Dermis microvascular lymphatic vessel endothelial cell (primary cell): ENCODE data around the gene MARCO. TPM values are rescaled to one million over a fixed set of nuclear protein-coding genes. Genes with fewer than 3 reads are reported as not detected.
"Not testable (repeated sequence)": the region's sequence is repeated elsewhere in the genome, so short reads cannot be mapped to it uniquely, and the experiment has no call there.

ENCODE experiments used
- DNase-seq, 2 donors: peaks; one replicate each; pipeline versions ENCODE4 v3.0.0 to v3.0.0-alpha.2; 2010; ENCODE audit warnings: low read depth in 2 of 2
- total RNA-seq: library from RNA; depleted of rRNA; stranded (reverse); fragments of >200 nt; gene quantifications from 2 replicates; pipeline ENCODE4 v1.2.1, GENCODE V29; 2014

Gene MARCO
- total RNA-seq, 1 donor from 2014 or later, result not detected

GRCh38 chr2:118974103-118974993, 32.4 kb downstream of the MARCO start:
- no peak for DNase-seq

- no peak for DNase-seq
These were observed 33.1 kb downstream of the MARCO start for GRCh38 chr2:118975133-118975532.

GRCh38 chr2:118978064-118978463, 36.1 kb downstream of the MARCO start:
- no peak for DNase-seq

- DNase-seq, result no peak
These were observed 37.3 kb downstream of the MARCO start for GRCh38 chr2:118979152-118979861.

- DNase-seq, result no peak
These were observed 38.0 kb downstream of the MARCO start for GRCh38 chr2:118980022-118980421.

GRCh38 chr2:118980573-118980972, 38.6 kb downstream of the MARCO start:
- no peak for DNase-seq

- DNase-seq, result no peak
These were observed 39.6 kb downstream of the MARCO start for GRCh38 chr2:118981632-118982031.

GRCh38 chr2:118982039-118982438, 40.0 kb downstream of the MARCO start:
- DNase-seq, result no peak

- no peak for DNase-seq
These were observed 41.1 kb downstream of the MARCO start for GRCh38 chr2:118983133-118983532.

GRCh38 chr2:118983915-118984314, 41.9 kb downstream of the MARCO start:
- no peak for DNase-seq

GRCh38 chr2:118986738-118987137, 44.7 kb downstream of the MARCO start:
- no peak for DNase-seq

GRCh38 chr2:118987886-118988285, 45.9 kb downstream of the MARCO start:
- no peak for DNase-seq

- DNase-seq, result no peak
These were observed 46.7 kb downstream of the MARCO start for GRCh38 chr2:118988706-118989105.

GRCh38 chr2:118989481-118989880, 47.5 kb downstream of the MARCO start:
- DNase-seq, result no peak

GRCh38 chr2:118990757-118991545, 49.0 kb downstream of the MARCO start:
- no peak for DNase-seq

GRCh38 chr2:118991554-118991953, 49.6 kb downstream of the MARCO start:
- no peak for DNase-seq

GRCh38 chr2:118992740-118993391, 50.9 kb downstream of the MARCO start:
- no peak for DNase-seq

GRCh38 chr2:118993392-118993752, 51.4 kb downstream of the MARCO start:
- DNase-seq, result no peak

- DNase-seq, result no peak
These were observed 52.2 kb downstream of the MARCO start for GRCh38 chr2:118994172-118994700.

- no peak for DNase-seq
These were observed 52.8 kb downstream of the MARCO start for GRCh38 chr2:118994778-118995177.

- not testable (repeated sequence) for DNase-seq
These were observed 61.9 kb downstream of the MARCO start for GRCh38 chr2:119003856-119004255.
